Fibroblast of lung (primary cell): Measurements from ENCODE around the gene MEIOB.

Experiments used
- EZH2 ChIP-seq: IDR thresholded peaks from 2 replicates; pipeline ENCODE4 v1.5.1; 2012; ENCODE audit warnings: low read length, control low read depth, mild to moderate bottlenecking; ENCODE audit errors: missing control alignments
- TF ChIP-seq, protein P1 (sequence below), 2 donors: IDR thresholded peaks in 1 of 2; conservative IDR thresholded peaks in 1 of 2; 1 replicate in 1 of 2; 2 replicates in 1 of 2; pipeline ENCODE4 v1.5.1; 2011 to 2012; ENCODE audit warnings: low read length in 2 of 2, control low read depth in 1 of 2, inconsistent platforms in 1 of 2, low read depth in 1 of 2, mild to moderate bottlenecking in 1 of 2

DNA sequence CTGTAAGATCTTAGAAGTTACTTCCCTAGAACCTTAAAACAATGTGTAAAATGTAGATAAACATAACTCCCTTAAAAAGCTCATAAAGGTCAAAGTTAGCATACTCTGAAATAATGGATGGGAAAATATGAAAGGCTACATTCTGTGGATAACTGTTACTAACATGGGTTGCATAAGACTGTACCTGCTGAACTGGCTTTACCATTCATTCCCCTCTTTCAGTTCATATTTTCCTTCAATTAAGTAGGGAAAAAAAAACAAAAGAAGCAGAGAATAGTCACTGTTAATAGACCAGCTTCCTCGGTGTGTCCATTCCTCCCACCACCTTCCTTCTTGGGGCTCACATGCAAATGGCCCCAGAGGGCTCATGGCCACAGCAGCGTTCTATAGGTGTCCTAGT, 7.5 kb upstream of the MEIOB start:
- TF ChIP-seq, protein P1, sequence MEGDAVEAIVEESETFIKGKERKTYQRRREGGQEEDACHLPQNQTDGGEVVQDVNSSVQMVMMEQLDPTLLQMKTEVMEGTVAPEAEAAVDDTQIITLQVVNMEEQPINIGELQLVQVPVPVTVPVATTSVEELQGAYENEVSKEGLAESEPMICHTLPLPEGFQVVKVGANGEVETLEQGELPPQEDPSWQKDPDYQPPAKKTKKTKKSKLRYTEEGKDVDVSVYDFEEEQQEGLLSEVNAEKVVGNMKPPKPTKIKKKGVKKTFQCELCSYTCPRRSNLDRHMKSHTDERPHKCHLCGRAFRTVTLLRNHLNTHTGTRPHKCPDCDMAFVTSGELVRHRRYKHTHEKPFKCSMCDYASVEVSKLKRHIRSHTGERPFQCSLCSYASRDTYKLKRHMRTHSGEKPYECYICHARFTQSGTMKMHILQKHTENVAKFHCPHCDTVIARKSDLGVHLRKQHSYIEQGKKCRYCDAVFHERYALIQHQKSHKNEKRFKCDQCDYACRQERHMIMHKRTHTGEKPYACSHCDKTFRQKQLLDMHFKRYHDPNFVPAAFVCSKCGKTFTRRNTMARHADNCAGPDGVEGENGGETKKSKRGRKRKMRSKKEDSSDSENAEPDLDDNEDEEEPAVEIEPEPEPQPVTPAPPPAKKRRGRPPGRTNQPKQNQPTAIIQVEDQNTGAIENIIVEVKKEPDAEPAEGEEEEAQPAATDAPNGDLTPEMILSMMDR (conservative IDR thresholded peaks at IDR 0.05 in 1 of 2, IDR thresholded peaks at IDR 0.05 in 1 of 2; ENCODE audit: low read depth in 1 of 2, low read length in 2 of 2) = no peak
- TF ChIP-seq EZH2 = no peak
